Panc1 (cell line): Measurements from ENCODE around the gene ALKBH3. TPM values are rescaled to one million over a fixed set of nuclear protein-coding genes. Genes with fewer than 3 reads are reported as not detected.

Source experiments
- ATAC-seq: fragments of 200-7000 bp; cut with Tn5 transposase; 2 replicates; pipeline ENCODE4 v1.9.1; 2020; ENCODE audit warnings: mild to moderate bottlenecking, moderate library complexity
- BruUV-seq: library from RNA; stranded (reverse); fragments of 400-500 nt; replicated peaks from 2 replicates; lab custom pipeline; 2021; lab: Mats Ljungman, UMichigan
- CTCF ChIA-PET: fragments of 300-600 bp; sonication (Branson Sonifier 250); formaldehyde crosslinking; loops from one replicate; lab custom pipeline; 2022; ENCODE audit warnings: antibody characterized with exemption; lab: Charles Lee
- POLR2A ChIA-PET: fragments of 300-600 bp; sonication (Branson Sonifier 250); formaldehyde crosslinking; loops from one replicate; lab custom pipeline; 2022; ENCODE audit warnings: antibody characterized with exemption; lab: Charles Lee
- DNase-seq: peaks from one replicate; pipeline ENCODE4 v3.0.0-alpha.2; 2010; ENCODE audit warnings: low read depth, low spot score
- H3K27ac ChIP-seq: 2 replicates; pipeline ENCODE4 v1.5.1; 2011; ENCODE audit warnings: mild to moderate bottlenecking, low read length, inconsistent platforms
- H3K27me3 ChIP-seq: fragments of 200-500 bp; sonication (Bioruptor generic); 2 replicates; pipeline ENCODE4 v1.6.0; 2014; ENCODE audit warnings: low read length, inconsistent platforms; ENCODE audit not compliant: control insufficient read depth, insufficient read depth
- H3K36me3 ChIP-seq: fragments of 200-500 bp; sonication (Bioruptor generic); 2 replicates; pipeline ENCODE4 v1.5.1; 2014; ENCODE audit warnings: inconsistent platforms, mild to moderate bottlenecking, low read length, moderate library complexity; ENCODE audit not compliant: control insufficient read depth, insufficient read depth
- H3K4me1 ChIP-seq: 2 replicates; pipeline ENCODE4 v1.5.1; 2011; ENCODE audit warnings: inconsistent platforms, mild to moderate bottlenecking, low read length, moderate library complexity; ENCODE audit not compliant: control insufficient read depth, insufficient read depth
- H3K4me3 ChIP-seq, 2 experiments: 2 replicates each; pipeline ENCODE4 v1.5.1; 2011 to 2012; ENCODE audit warnings: low read depth in 2 of 2, low read length in 2 of 2, mild to moderate bottlenecking in 2 of 2, inconsistent platforms in 1 of 2, moderate library complexity in 1 of 2
- H3K9me3 ChIP-seq: fragments of 200-500 bp; sonication (Bioruptor generic); 2 replicates; pipeline ENCODE4 v1.5.1; 2014; ENCODE audit warnings: low read depth, mild to moderate bottlenecking, inconsistent platforms, low read length, moderate library complexity; ENCODE audit not compliant: control insufficient read depth, insufficient read depth
- CTCF ChIP-seq: fragments of 450-650 bp; IDR thresholded peaks from 2 replicates; pipeline ENCODE4 v1.5.1; 2017; ENCODE audit warnings: mild to moderate bottlenecking
- POLR2AphosphoS5 ChIP-seq: IDR thresholded peaks from 2 replicates; pipeline ENCODE4 v1.6.1; 2012; ENCODE audit warnings: mild to moderate bottlenecking, low read depth, low read length, moderate library complexity
- REST ChIP-seq, 2 experiments: IDR thresholded peaks; 2 replicates each; pipeline ENCODE4 v1.6.1; 2011 to 2012; ENCODE audit warnings: low read depth in 2 of 2, control low read depth in 1 of 2, low read length in 1 of 2, mild to moderate bottlenecking in 1 of 2, moderate library complexity in 1 of 2; ENCODE audit not compliant: insufficient read depth in 1 of 2
- SIN3A ChIP-seq: IDR thresholded peaks from 2 replicates; pipeline ENCODE4 v1.6.1; 2012; ENCODE audit warnings: low read depth, mild to moderate bottlenecking, low read length, moderate library complexity, borderline replicate concordance; ENCODE audit not compliant: insufficient read depth
- TCF7L2 ChIP-seq: IDR thresholded peaks from 2 replicates; pipeline ENCODE4 v1.6.1; 2011; ENCODE audit warnings: mild to moderate bottlenecking, low read depth, low read length, inconsistent platforms
- in situ Hi-C: cut with HindIII; loops from 2 replicates; pipeline ENCODE4 v1.10.0; 2016; ENCODE audit warnings: low sequenced_read_pairs, low pct_unique_long_range_greater_than_20kb
- intact Hi-C: fragments of 100-400 bp; cut with micrococcal nuclease; formaldehyde crosslinking; loops from one replicate; pipeline ENCODE4 v1.10.0; 2022; ENCODE audit not compliant: unreplicated experiment
- total RNA-seq: library from RNA; stranded (reverse); gene quantifications from one replicate; pipeline ENCODE4 v1.2.1, GENCODE V29; 2021; ENCODE audit not compliant: unreplicated experiment

Gene ALKBH3
- total RNA-seq, 1 experiment from 2014 or later = 34.4 TPM

- ChIA-PET POLR2A (no interaction called here), CTCF (no interaction called here)
- ATAC-seq = no peak
- Histone ChIP-seq H3K4me3 (no peak overlapping the region), H3K36me3 (no peaks in the 10 kb centered on the region; the same call in 1 of the 2 replicates), H3K4me1 (no peaks in the 10 kb centered on the region), H3K27me3 (no peaks in the 10 kb centered on the region), H3K9me3 (no peaks in the 10 kb centered on the region), H3K27ac (no peak overlapping the region)
- no peak for TF ChIP-seq SIN3A
- no peak for TF ChIP-seq REST (IDR thresholded peaks at IDR 0.05; ENCODE audit: insufficient read depth in 1 of 2, low read depth in 2 of 2, low read length in 1 of 2)
- TF ChIP-seq POLR2AphosphoS5 = no peak
- no peak for TF ChIP-seq CTCF
- TF ChIP-seq TCF7L2 = no peak
- no peak for DNase-seq
- in situ Hi-C loops = no loop called here
- no TSS peak for BruUV-seq
- intact Hi-C loops = no loop called here
These were observed 23.3 kb downstream of the ALKBH3 start for GRCh38 chr11:43903969-43904368.

- in situ Hi-C loops (no loop called here), intact Hi-C loops (no loop called here)
- ATAC-seq = no peak
- TF ChIP-seq POLR2AphosphoS5 (no peak), TCF7L2 (no peak), CTCF (no peak), REST (IDR thresholded peaks at IDR 0.05; ENCODE audit: insufficient read depth in 1 of 2, low read depth in 2 of 2, low read length in 1 of 2) (no peak), SIN3A (no peak)
- Histone ChIP-seq H3K4me1 (no peaks in the 10 kb centered on the region), H3K36me3 (no peaks in the 10 kb centered on the region; the same call in 1 of the 2 replicates), H3K9me3 (no peaks in the 10 kb centered on the region), H3K27ac (no peak overlapping the region), H3K4me3 (no peak overlapping the region), H3K27me3 (no peaks in the 10 kb centered on the region)
- POLR2A ChIA-PET = no interaction called here
- DNase-seq = no peak
- no TSS peak for BruUV-seq
- CTCF ChIA-PET = no interaction called here
These were observed 24.3 kb downstream of the ALKBH3 start for GRCh38 chr11:43904742-43905535.
